ENCODE results near the gene ARHGDIB. TPM values are rescaled to one million over a fixed set of nuclear protein-coding genes. Genes with fewer than 3 reads are reported as not detected.
A peak's percentile ranks its signal among the peaks of the same experiment; 100 is the strongest.

Gene ARHGDIB
- total and polyA plus RNA-seq, 7 donors: 23.9 to 44.0 (median 32.4) TPM

GRCh38 chr12:14958361-14959125 is 2.9 kb downstream of the ARHGDIB start:
- no peaks in the 10 kb centered on the region for H3K9me3 ChIP-seq
- TF ChIP-seq CTCF (IDR thresholded peaks at IDR 0.05): no peak
- H3K4me1 ChIP-seq: no peaks in the 10 kb centered on the region
- H3K4me3 ChIP-seq: peak overlapping the region; percentile 63
- H3K27ac ChIP-seq: peak overlapping the region; percentile 61
- no peaks in the 10 kb centered on the region for H3K36me3 ChIP-seq (ENCODE audit: insufficient read depth in 1 of 2, low read depth in 1 of 2)
- ATAC-seq: no peak
- DNase-seq: no peak
- intact Hi-C loops (cut with DNase I): no loop called here
- WGBS, 3 donors: 67 to 70% (median 69%) methylated on average over 11 of the region's 11 CpGs
- no peaks in the 10 kb centered on the region for H3K27me3 ChIP-seq (ENCODE audit: insufficient read depth in 3 of 3, low read length in 2 of 3)

- intact Hi-C loops (cut with DNase I): no loop called here
- no peak for ATAC-seq
- Histone ChIP-seq H3K27ac (peak overlapping the region; percentile 61), H3K9me3 (no peaks in the 10 kb centered on the region), H3K27me3 (ENCODE audit: insufficient read depth in 3 of 3, low read length in 2 of 3) (no peaks in the 10 kb centered on the region), H3K4me3 (peak overlapping the region; percentile 63), H3K36me3 (ENCODE audit: insufficient read depth in 1 of 2, low read depth in 1 of 2) (no peaks in the 10 kb centered on the region), H3K4me1 (no peaks in the 10 kb centered on the region)
- 39 to 65% (median 42%) methylated on average over 5 of the region's 5 CpGs for WGBS, 3 donors
- TF ChIP-seq CTCF (IDR thresholded peaks at IDR 0.05): no peak
- no peak for DNase-seq
Measured at GRCh38 chr12:14957551-14958168, 3.7 kb downstream of the ARHGDIB start.

- no peaks in the 10 kb centered on the region for H3K9me3 ChIP-seq
- no peak for TF ChIP-seq CTCF (IDR thresholded peaks at IDR 0.05)
- no peak overlapping the region for H3K27ac ChIP-seq
- no peaks in the 10 kb centered on the region for H3K27me3 ChIP-seq (ENCODE audit: insufficient read depth in 3 of 3, low read length in 2 of 3)
- H3K4me3 ChIP-seq: no peak overlapping the region
- H3K36me3 ChIP-seq (ENCODE audit: insufficient read depth in 1 of 2, low read depth in 1 of 2): no peaks in the 10 kb centered on the region
- no peak for ATAC-seq
- 74 to 80% (median 78%) methylated on average over 2 of the region's 2 CpGs for WGBS, 3 donors
- peaks cover 2% of the 10 kb centered on the region for H3K4me1 ChIP-seq
- DNase-seq: no peak
- intact Hi-C loops (cut with DNase I): no loop called here
Measured at GRCh38 chr12:14956905-14957304, 4.5 kb downstream of the ARHGDIB start.

- no peak for DNase-seq
- no peak overlapping the region for H3K27ac ChIP-seq
- TF ChIP-seq CTCF (IDR thresholded peaks at IDR 0.05): no peak
- no peak for ATAC-seq
- peak overlapping the region; percentile 14 for H3K4me3 ChIP-seq
- intact Hi-C loops (cut with DNase I): no loop called here
- peaks cover 3% of the 10 kb centered on the region for H3K4me1 ChIP-seq
- H3K9me3 ChIP-seq: no peaks in the 10 kb centered on the region
- H3K27me3 ChIP-seq (ENCODE audit: insufficient read depth in 3 of 3, low read length in 2 of 3): no peaks in the 10 kb centered on the region
- 66 to 74% (median 72%) methylated on average over 9 of the region's 9 CpGs for WGBS, 3 donors
- no peaks in the 10 kb centered on the region for H3K36me3 ChIP-seq (ENCODE audit: insufficient read depth in 1 of 2, low read depth in 1 of 2)
Measured at GRCh38 chr12:14956024-14956891, 5.1 kb downstream of the ARHGDIB start.
